GM21381 (cell line): Measurements from ENCODE around the gene MAD1L1.

ENCODE experiments used
- ATAC-seq: cut with Tn5 transposase; IDR thresholded peaks from one replicate; pipeline ENCODE4 v1.9.1; 2021; ENCODE audit warnings: mild to moderate bottlenecking, moderate library complexity; ENCODE audit not compliant: unreplicated experiment

The MAD1L1 gene

GRCh38 chr7:2092279-2092678 is 140.5 kb downstream of the MAD1L1 start:
- no peak for ATAC-seq

DNA sequence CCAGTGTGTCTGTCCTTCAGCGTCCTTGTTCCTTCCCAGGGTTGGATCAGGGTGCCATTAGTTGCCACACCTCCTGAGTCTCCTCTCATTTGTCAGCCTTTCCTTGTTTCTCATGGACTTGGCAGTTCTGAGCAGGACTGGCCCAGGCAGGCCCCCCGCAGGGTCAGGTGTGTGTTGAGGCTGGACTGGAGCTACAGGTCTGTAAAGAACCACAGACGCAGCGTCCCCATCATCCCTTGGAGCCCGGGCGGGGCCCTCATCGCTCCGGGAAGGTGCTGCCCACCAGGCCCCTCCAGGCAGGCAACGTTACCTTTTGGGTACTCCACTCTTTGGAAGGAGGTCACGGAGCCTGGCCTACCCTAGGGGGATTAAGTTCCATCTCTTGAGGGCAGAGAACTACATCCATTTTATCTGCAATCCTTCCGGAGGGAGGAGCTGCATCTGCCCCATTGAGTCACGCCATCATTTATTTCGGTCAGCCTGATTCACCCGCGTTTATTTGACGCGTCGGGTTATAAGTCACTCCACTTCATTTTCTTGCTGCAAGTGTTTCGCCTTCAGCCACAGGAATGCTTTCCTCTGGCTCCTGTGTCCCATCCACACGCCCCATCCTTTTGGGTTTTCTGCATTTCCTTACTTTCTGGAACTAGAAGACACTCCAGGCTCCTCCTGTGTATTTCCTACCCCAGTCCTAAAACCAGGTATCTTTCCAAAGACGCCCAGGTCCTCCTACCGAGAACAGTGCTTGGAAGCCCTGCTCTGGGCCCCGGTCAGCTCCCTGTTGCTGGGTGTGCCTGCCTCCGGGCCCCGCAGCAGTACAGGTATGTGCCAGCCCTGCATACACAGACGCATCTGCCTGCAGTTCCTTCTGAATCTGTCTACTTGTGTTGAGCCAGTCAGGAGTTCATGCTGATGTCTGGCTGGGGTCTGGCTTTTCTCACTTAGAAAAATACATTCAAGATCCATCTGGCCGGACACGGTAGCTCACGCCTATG is 141.9 kb downstream of the MAD1L1 start:
- no peak for ATAC-seq

- no peak for ATAC-seq
These were observed 143.9 kb downstream of the MAD1L1 start for GRCh38 chr7:2088801-2089200.

GRCh38 chr7:2087744-2088143 is 145.0 kb downstream of the MAD1L1 start:
- ATAC-seq = no peak

DNA sequence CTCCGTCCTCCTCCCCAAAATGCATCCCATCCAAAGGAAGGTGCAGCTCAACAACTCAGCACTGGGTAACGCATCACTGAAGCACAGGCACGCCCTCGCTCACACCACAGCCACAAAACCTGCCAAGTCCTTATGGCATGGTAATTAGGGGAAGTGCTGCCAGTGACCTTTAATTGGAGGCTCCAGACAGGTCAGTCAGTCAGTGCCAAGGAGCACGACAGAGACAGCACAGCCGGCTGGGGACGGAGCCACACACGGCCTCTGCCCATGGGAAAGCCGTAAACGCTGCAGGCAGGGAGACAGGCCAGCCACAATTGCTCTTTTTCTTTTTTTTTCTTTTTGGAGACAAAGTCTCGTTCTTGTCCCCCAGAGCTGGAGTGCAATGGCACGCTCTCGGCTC is 146.5 kb downstream of the MAD1L1 start:
- no peak for ATAC-seq

GRCh38 chr7:2085804-2086203 is 146.9 kb downstream of the MAD1L1 start:
- ATAC-seq = no peak

GRCh38 chr7:2084781-2085505 is 147.8 kb downstream of the MAD1L1 start:
- no peak for ATAC-seq

- no peak for ATAC-seq
These were observed 148.4 kb downstream of the MAD1L1 start for GRCh38 chr7:2084331-2084730.

GRCh38 chr7:2083362-2083761 is 149.4 kb downstream of the MAD1L1 start:
- no peak for ATAC-seq

- no peak for ATAC-seq
These were observed 150.4 kb downstream of the MAD1L1 start for GRCh38 chr7:2082139-2082998.

DNA sequence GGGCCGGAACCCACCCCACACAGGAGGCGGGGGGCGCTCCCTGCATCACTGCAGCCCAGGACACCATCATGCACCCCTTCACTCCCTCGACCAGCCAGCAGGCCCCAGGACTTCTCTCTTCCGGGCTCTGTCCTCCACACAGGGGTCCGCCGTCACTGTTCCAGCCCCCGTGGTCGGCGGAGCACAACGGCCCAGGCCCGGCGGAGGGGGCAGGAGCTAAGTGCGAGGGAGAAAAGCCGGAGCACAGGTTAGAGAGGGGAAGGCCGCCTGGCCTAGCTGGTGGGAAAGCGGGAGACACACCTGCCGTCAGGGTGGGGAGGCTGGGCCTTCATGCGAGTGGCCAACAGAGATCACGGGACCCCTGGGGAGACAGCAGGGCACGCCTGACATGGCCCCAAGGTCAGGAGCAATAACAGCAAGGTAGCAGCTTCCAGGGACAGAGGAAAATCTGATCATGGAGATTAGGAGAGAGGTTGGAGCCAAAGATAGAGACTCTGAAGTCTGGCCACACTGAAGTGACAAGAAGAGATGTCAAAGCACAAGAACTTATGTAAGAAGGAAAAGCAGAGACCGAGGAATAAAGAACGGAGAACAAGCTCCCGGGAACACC is 151.1 kb downstream of the MAD1L1 start:
- no peak for ATAC-seq

DNA sequence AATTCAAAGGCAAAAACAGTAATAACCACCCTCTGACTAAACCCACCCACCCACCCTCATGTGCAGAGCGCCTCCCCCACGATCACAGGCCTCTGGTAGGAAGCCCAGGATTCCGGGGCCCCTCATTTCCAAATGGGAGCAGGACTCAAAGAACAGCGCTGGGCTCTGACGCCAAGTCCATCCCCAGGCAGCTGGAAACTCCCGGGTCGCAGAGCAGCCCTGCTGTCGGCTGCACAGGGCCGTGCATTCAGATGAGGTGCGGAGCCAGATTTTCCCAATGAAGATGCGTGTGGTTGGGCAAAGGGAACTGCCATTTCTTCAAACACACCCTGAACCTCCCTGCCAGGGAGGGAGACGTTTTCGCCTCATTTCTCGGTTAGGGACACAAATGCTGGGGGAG is 152.3 kb downstream of the MAD1L1 start:
- no peak for ATAC-seq

- ATAC-seq = no peak
These were observed 152.7 kb downstream of the MAD1L1 start for GRCh38 chr7:2080060-2080387.

DNA sequence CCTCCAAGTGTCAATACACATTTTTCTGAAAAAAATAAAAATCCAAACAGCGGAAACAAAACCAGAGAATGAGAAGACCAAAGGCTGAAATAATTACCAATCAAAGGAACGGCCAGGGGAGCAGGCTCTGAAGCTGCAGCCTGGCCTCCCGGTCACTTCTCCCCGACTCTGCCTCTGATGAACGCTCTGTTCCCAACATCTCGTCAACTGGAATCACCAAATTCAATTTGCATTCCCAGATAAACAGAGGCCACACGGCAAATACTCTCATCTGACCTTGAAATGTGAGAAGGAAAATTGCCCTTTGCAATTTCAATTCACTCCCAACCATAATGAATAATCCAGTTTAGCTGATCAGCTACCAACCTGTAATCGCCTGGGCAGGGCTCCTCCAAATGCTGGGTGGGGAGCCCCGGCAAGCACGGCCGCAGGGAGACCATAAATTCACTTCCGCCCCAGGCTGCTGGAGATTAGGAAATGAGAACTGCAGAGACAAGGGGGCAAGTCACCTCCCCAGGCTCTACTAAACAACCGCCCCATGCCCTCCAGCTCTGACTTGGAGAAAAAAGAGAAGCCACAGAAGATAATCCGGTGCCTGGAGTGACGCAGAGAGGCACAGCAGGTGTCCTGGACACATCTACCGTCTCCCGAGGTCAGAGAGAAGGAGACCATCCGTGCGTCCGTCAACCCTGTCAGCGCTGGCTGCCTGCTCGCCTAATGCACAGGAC is 153.2 kb downstream of the MAD1L1 start:
- no peak for ATAC-seq

DNA sequence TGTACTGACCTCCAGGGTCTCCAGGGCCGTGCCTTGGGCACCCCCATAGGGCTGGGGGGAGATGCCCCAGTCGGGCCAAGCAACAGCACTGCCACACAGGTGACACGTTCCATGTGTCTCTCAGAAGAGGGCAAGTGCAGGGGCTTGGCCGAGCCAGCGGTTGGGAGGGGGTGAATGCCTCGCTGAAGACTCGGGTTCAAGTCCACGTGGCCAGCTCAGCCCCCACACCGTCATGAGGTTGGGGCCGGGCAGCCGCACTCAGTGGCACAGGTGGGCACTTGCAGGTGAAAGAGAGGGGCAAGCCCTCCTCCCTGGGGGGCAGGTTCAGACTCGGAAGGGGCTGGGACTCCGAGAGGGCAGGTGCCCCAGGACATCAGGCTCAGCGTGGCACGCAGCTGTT is 153.8 kb downstream of the MAD1L1 start:
- no peak for ATAC-seq

- ATAC-seq = no peak
These were observed 156.1 kb downstream of the MAD1L1 start for GRCh38 chr7:2076649-2077064.

DNA sequence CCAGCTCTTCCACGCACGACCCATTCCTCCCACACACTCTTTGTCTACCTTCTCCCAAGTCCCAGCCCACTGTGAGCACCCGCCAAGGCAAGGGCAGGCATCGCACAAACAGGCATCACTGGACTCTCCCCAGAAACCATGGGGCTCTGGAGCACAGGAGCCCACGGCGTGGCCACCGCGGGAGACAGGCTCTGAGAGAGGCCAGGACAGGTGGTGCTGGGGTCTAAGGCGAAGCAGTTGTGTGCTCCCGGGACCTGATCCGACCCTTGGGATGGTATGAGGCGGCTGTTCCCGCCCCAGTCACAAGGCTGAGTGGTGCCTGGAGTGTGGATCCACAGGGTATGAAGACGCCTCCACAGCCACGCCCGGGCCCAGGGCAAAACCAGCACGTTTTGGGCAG is 156.9 kb downstream of the MAD1L1 start:
- ATAC-seq = no peak

GRCh38 chr7:2074691-2075090 is 158.1 kb downstream of the MAD1L1 start:
- ATAC-seq = no peak

GRCh38 chr7:2072798-2073197 is 159.9 kb downstream of the MAD1L1 start:
- ATAC-seq = no peak

GRCh38 chr7:2072042-2072441 is 160.7 kb downstream of the MAD1L1 start:
- ATAC-seq = no peak
